Mucosa of descending colon (tissue), 3 donors: Measurements from ENCODE around the gene ACOT7. TPM values are rescaled to one million over a fixed set of nuclear protein-coding genes. Genes with fewer than 3 reads are reported as not detected.
A peak's percentile ranks its signal among the peaks of the same experiment; 100 is the strongest.

Source experiments
- ATAC-seq: fragments of 200-7000 bp; cut with Tn5 transposase; one replicate; pipeline ENCODE4 v1.9.1; 2020; ENCODE audit warnings: mild to moderate bottlenecking, moderate library complexity
- DNase-seq, 3 donors: peaks; one replicate each; pipeline ENCODE4 v3.0.0-alpha.2; 2020
- H3K36me3 ChIP-seq: fragments of 200-600 bp; one replicate; pipeline ENCODE4 v1.8.0; 2021; ENCODE audit warnings: low read depth, mild to moderate bottlenecking
- H3K4me1 ChIP-seq: fragments of 200-600 bp; one replicate; pipeline ENCODE4 v1.8.0; 2021; ENCODE audit warnings: low read depth, mild to moderate bottlenecking
- H3K4me3 ChIP-seq: fragments of 200-600 bp; one replicate; pipeline ENCODE4 v1.8.0; 2021; ENCODE audit warnings: mild to moderate bottlenecking
- H3K9me3 ChIP-seq: fragments of 200-600 bp; one replicate; pipeline ENCODE4 v1.8.0; 2021; ENCODE audit warnings: mild to moderate bottlenecking
- intact Hi-C, 2 donors: fragments of 100-400 bp; cut with DNase I in 1 of 2; cut with micrococcal nuclease in 1 of 2; formaldehyde crosslinking; loops; one replicate each; pipeline versions ENCODE4 v1.11.0 to v1.11.1; 2022; cut with DNase I, micrococcal nuclease
- total RNA-seq, 3 donors: library from RNA; stranded (reverse); fragmentation: NEBNext Ultra II Directional in 2 of 3; extraction: Animal tissue kit (Norgen Biotek cat#: 25700) in 2 of 3; gene quantifications; one replicate each; pipeline versions ENCODE4 v1.2.1 to v1.2.4, GENCODE V29; 2021 to 2023
- TF ChIP-seq, protein P1 (sequence below): fragments of 200-600 bp; IDR thresholded peaks from one replicate; pipeline ENCODE4 v1.8.0; 2022; ENCODE audit warnings: antibody characterized with exemption, mild to moderate bottlenecking
- donor health status: DM: no; HTN: no; CAD: no; lungs with moderate emphysema.
- donor health status: DM: no; HTN: no; CAD: no.
- donor health status: DM: no; HTN: yes; CAD: no.

Gene ACOT7
- total RNA-seq, 3 donors from 2014 or later, result 37.9 to 60.1 (median 42.7) TPM

DNA sequence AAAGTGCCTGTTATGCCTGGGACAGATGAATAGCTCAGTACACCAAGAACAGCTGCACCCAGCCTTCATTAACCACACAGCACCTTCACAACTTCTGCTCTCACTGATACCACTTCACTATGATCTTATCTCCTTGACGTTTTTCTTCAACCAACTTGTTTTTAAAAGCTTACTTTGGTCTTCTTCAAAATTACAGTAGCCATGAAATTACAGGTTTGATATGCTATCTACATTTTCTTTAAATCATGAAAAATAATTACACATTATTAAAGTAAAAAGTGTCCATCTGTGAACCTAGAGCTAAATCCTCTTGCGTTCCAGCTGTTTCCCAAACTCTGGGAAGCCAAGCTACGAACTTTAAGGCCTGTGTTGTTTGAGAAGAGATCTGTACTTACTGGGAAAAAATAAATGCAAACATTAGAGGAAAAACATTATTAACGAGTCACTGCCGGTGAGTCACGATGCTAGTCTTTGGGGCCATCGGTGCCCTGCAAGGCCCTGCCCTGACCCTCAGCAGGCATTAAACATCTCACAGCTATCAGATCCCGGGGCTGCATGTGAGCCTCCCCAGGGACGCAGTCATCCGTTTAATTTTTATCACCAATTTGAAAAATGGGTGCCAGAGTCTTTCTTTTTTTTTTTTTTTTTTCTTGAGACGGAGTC lies 76.3 kb downstream of the ACOT7 start:
- intact Hi-C loops, result no loop called here
- TF ChIP-seq, protein P1, sequence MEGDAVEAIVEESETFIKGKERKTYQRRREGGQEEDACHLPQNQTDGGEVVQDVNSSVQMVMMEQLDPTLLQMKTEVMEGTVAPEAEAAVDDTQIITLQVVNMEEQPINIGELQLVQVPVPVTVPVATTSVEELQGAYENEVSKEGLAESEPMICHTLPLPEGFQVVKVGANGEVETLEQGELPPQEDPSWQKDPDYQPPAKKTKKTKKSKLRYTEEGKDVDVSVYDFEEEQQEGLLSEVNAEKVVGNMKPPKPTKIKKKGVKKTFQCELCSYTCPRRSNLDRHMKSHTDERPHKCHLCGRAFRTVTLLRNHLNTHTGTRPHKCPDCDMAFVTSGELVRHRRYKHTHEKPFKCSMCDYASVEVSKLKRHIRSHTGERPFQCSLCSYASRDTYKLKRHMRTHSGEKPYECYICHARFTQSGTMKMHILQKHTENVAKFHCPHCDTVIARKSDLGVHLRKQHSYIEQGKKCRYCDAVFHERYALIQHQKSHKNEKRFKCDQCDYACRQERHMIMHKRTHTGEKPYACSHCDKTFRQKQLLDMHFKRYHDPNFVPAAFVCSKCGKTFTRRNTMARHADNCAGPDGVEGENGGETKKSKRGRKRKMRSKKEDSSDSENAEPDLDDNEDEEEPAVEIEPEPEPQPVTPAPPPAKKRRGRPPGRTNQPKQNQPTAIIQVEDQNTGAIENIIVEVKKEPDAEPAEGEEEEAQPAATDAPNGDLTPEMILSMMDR, result no peak
- DNase-seq, result no peak
- Histone ChIP-seq H3K36me3 (no peaks in the 10 kb centered on the region), H3K4me3 (no peak overlapping the region), H3K9me3 (no peaks in the 10 kb centered on the region), H3K4me1 (no peaks in the 10 kb centered on the region)
- no peak for ATAC-seq

DNA sequence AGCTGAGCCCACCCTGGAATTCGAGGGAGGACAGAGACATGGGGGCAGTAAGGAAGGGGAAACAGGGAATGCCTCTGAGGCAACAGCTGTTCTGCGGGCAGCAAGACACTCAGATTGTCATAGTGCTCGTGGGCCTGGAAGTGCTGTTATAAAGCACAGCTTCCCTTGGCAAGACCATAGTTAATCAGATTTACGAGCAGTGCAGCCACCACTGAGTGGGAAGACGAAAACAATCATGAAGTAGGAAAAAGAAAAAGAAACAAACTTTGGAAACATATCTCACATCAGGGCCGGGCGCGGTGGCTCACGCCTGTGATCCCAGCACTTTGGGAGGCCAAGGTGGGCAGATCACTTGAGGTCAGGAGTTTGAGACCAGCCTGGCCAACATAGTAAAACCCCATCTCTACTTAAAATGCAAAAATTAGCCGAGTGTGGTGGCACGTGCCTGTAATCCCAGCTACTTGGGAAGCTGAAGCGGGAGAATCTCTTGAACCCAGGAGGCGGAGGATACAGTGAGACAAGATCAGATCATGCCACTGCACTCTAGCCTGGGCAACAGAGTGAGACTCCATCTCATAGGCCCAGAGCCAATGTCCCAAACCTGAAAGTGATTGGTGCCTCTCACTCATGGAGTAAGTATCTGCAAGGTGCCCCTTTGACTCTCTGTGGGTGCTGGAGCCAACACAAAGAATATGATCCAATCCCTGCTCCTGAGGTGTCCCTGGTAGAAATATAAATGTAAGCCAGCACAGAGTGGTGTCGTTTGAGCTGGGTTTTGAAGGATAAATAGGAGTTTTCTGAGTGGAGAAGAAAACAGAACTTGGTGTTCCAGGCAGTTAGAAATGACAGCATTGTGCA lies 77.1 kb downstream of the ACOT7 start:
- DNase-seq (no peak), ATAC-seq (no peak)
- Histone ChIP-seq H3K4me1 (no peaks in the 10 kb centered on the region), H3K9me3 (no peaks in the 10 kb centered on the region), H3K4me3 (no peak overlapping the region), H3K36me3 (no peaks in the 10 kb centered on the region)
- TF ChIP-seq, protein P1, result no peak
- intact Hi-C loops, result no loop called here

- no peaks in the 10 kb centered on the region for H3K9me3 ChIP-seq
- TF ChIP-seq, protein P1, result no peak
- no peak overlapping the region for H3K4me3 ChIP-seq
- H3K4me1 ChIP-seq, result no peaks in the 10 kb centered on the region
- H3K36me3 ChIP-seq, result no peaks in the 10 kb centered on the region
- no peak for DNase-seq
- ATAC-seq, result no peak
- intact Hi-C loops, result no loop called here
Observed at GRCh38 chr1:6314503-6314902, 79.1 kb downstream of the ACOT7 start.

- TF ChIP-seq, protein P1, result no peak
- ATAC-seq (peak; percentile 17), DNase-seq (no peak)
- intact Hi-C loops, result no loop called here
- H3K4me3 ChIP-seq, result no peak overlapping the region
- no peaks in the 10 kb centered on the region for H3K36me3 ChIP-seq
- no peaks in the 10 kb centered on the region for H3K9me3 ChIP-seq
- no peaks in the 10 kb centered on the region for H3K4me1 ChIP-seq
Observed at GRCh38 chr1:6313393-6314200, 80.0 kb downstream of the ACOT7 start.

- intact Hi-C loops, result no loop called here
- ATAC-seq, result no peak
Observed at GRCh38 chr1:6310116-6310848, 83.3 kb downstream of the ACOT7 start.

More at GRCh38 chr1:6310116-6310848, 83.3 kb downstream of the ACOT7 start:
- DNase-seq, result no peak
- no peaks in the 10 kb centered on the region for H3K9me3 ChIP-seq
- TF ChIP-seq, protein P1, result no peak
- no peak overlapping the region for H3K4me3 ChIP-seq
- no peaks in the 10 kb centered on the region for H3K36me3 ChIP-seq
- H3K4me1 ChIP-seq, result no peaks in the 10 kb centered on the region
